OCI-LY3 (cell line): ENCODE data around the gene FAM163A.

Experiments
- EZH2phosphoT487 ChIP-seq: fragments of 200-600 bp; shearing (Covaris generic); IDR thresholded peaks from 2 replicates; pipeline ENCODE4 v1.6.1; 2018; ENCODE audit warnings: antibody characterized with exemption, mixed run types, low read depth
- TF ChIP-seq, protein P1 (sequence below): fragments of 200-600, 300-600 bp; sonication (generic); IDR thresholded peaks from 2 replicates; pipeline ENCODE4 v1.5.1; 2014; ENCODE audit warnings: antibody characterized with exemption, low read length, low read depth

GRCh38 chr1:179714623-179715022, 28.5 kb upstream of the FAM163A start:
- TF ChIP-seq, protein P1, sequence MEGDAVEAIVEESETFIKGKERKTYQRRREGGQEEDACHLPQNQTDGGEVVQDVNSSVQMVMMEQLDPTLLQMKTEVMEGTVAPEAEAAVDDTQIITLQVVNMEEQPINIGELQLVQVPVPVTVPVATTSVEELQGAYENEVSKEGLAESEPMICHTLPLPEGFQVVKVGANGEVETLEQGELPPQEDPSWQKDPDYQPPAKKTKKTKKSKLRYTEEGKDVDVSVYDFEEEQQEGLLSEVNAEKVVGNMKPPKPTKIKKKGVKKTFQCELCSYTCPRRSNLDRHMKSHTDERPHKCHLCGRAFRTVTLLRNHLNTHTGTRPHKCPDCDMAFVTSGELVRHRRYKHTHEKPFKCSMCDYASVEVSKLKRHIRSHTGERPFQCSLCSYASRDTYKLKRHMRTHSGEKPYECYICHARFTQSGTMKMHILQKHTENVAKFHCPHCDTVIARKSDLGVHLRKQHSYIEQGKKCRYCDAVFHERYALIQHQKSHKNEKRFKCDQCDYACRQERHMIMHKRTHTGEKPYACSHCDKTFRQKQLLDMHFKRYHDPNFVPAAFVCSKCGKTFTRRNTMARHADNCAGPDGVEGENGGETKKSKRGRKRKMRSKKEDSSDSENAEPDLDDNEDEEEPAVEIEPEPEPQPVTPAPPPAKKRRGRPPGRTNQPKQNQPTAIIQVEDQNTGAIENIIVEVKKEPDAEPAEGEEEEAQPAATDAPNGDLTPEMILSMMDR: no peak
- no peak for TF ChIP-seq EZH2phosphoT487
